ENCODE measurements around the gene FGF12. TPM values are rescaled to one million over a fixed set of nuclear protein-coding genes. Genes with fewer than 3 reads are reported as not detected.

Gene FGF12
- total RNA-seq, 6 experiments from 2014 or later = 0.29 to 6.5 (median 0.76) TPM

DNA sequence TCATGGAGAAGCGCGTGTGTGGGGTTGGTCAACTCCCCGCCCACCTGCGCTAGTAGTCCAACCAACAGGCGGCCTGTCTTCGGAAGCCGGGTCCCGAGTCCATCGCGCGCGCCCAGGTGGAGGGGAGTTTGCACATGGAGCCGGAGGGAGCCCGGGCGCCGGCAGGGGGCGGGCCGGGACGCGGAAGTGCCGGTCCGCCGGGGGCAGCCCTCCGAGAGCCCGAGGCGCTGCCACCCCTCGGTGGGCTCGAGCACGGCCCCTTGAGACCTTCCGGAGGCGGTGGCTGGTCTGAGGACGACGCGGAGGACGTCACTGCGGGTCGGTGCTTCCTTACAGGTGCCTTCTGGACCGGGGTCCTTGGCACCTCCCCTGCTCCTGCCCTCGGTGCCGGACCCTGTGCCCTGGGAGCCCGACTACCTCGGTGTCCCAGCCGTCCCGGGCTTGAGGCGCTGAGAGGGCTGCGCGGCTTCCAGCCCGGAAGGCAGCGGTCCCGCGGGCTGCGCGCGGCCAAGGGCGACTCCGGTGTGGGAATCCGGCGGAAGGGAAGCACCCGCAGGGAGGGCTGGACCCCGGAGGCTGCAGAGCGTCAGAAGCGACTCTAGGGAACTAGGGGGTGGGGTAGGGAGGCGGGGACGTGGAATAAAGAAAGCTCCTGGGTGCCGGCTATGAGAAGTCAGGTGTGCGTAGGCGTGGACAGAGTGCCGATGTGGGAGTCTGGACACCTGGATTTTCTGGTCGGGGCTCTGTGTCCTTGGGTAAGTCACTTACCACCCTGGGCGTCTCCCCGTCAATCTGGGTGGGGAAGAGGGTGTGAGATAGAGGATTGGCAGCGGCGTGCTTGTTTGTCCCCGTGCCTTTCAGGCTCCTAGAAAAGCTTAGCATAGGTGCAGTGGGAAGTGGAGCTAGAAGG, 212.3 kb downstream of the FGF12 start:
- TF ChIP-seq, protein P1, sequence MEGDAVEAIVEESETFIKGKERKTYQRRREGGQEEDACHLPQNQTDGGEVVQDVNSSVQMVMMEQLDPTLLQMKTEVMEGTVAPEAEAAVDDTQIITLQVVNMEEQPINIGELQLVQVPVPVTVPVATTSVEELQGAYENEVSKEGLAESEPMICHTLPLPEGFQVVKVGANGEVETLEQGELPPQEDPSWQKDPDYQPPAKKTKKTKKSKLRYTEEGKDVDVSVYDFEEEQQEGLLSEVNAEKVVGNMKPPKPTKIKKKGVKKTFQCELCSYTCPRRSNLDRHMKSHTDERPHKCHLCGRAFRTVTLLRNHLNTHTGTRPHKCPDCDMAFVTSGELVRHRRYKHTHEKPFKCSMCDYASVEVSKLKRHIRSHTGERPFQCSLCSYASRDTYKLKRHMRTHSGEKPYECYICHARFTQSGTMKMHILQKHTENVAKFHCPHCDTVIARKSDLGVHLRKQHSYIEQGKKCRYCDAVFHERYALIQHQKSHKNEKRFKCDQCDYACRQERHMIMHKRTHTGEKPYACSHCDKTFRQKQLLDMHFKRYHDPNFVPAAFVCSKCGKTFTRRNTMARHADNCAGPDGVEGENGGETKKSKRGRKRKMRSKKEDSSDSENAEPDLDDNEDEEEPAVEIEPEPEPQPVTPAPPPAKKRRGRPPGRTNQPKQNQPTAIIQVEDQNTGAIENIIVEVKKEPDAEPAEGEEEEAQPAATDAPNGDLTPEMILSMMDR (IDR thresholded peaks at IDR 0.05) = no peak
- no peak for TF ChIP-seq POLR2A (IDR thresholded peaks at IDR 0.05)
- peak overlapping the region in 2 of 3 donors; percentile 22 to 31 for H3K4me3 ChIP-seq
- H3K27me3 ChIP-seq = peaks cover 0 to 4% of the 10 kb centered on the region in 2 donors
- ATAC-seq (peak; percentile 25 to 49 (median 39)), DNase-seq (peak in 1 of 3 donors; percentile 23)
- H3K9me3 ChIP-seq = no peaks in the 10 kb centered on the region
- WGBS (ENCODE audit: insufficient coverage, low coverage, low lambda C conversion rate, missing lambda C conversion rate) = 0% methylated on average over 19 of the region's 74 CpGs
- no peaks in the 10 kb centered on the region for H3K36me3 ChIP-seq
- no peak overlapping the region for H3K27ac ChIP-seq
- H3K4me1 ChIP-seq = peaks cover 0 to 7% (median 0%) of the 10 kb centered on the region in 4 donors
- intact Hi-C loops (cut with DNase I) = no loop called here

GRCh38 chr3:192514081-192514753, 213.1 kb downstream of the FGF12 start:
- Histone ChIP-seq H3K36me3 (no peaks in the 10 kb centered on the region), H3K9me3 (no peaks in the 10 kb centered on the region), H3K4me1 (peaks cover 0 to 7% (median 0%) of the 10 kb centered on the region in 4 donors), H3K27me3 (peaks cover 0 to 4% of the 10 kb centered on the region in 2 donors), H3K4me3 (peak overlapping the region in 1 of 3 donors; percentile 31), H3K27ac (no peak overlapping the region)
- 8% methylated on average over 17 of the region's 39 CpGs for WGBS (ENCODE audit: insufficient coverage, low coverage, low lambda C conversion rate, missing lambda C conversion rate)
- intact Hi-C loops (cut with DNase I) = no loop called here
- no peak for DNase-seq
- ATAC-seq = peak in 1 of 4 donors; percentile 17
- no peak for TF ChIP-seq POLR2A (IDR thresholded peaks at IDR 0.05)
- TF ChIP-seq, protein P1 (IDR thresholded peaks at IDR 0.05) = no peak

GRCh38 chr3:192505731-192506130, 221.6 kb downstream of the FGF12 start:
- no peak for DNase-seq
- 79% methylated on average over 6 of the region's 6 CpGs for WGBS (ENCODE audit: insufficient coverage, low coverage, low lambda C conversion rate, missing lambda C conversion rate)
- no peaks in the 10 kb centered on the region for H3K9me3 ChIP-seq
- H3K27ac ChIP-seq = no peak overlapping the region
- no peak overlapping the region for H3K4me3 ChIP-seq
- intact Hi-C loops (cut with DNase I) = no loop called here
- H3K36me3 ChIP-seq = no peaks in the 10 kb centered on the region
- no peaks in the 10 kb centered on the region for H3K4me1 ChIP-seq
- ATAC-seq = no peak
- no peaks in the 10 kb centered on the region for H3K27me3 ChIP-seq
- TF ChIP-seq, protein P1 (IDR thresholded peaks at IDR 0.05) = no peak
- TF ChIP-seq POLR2A (IDR thresholded peaks at IDR 0.05) = no peak

- intact Hi-C loops (cut with DNase I) = no loop called here
- H3K27me3 ChIP-seq = no peaks in the 10 kb centered on the region
- H3K9me3 ChIP-seq = no peaks in the 10 kb centered on the region
- H3K4me3 ChIP-seq = no peak overlapping the region
- TF ChIP-seq, protein P1 (IDR thresholded peaks at IDR 0.05) = no peak
- no peak for TF ChIP-seq POLR2A (IDR thresholded peaks at IDR 0.05)
- no peaks in the 10 kb centered on the region for H3K4me1 ChIP-seq
- WGBS (ENCODE audit: insufficient coverage, low coverage, low lambda C conversion rate, missing lambda C conversion rate) = 80% methylated on average over 3 of the region's 3 CpGs
- H3K36me3 ChIP-seq = no peaks in the 10 kb centered on the region
- ATAC-seq = no peak
- no peak for DNase-seq
- H3K27ac ChIP-seq = no peak overlapping the region
Observed at GRCh38 chr3:192501401-192501800, 225.9 kb downstream of the FGF12 start.
